Muscle of leg (tissue), 16 donors: Measurements from ENCODE around the gene PAX7. TPM values are rescaled to one million over a fixed set of nuclear protein-coding genes. Genes with fewer than 3 reads are reported as not detected.
"Not testable (repeated sequence)": the region's sequence is repeated elsewhere in the genome, so short reads cannot be mapped to it uniquely, and the experiment has no call there.

Experiments used
- DNase-seq: peaks from one replicate; pipeline ENCODE4 v3.0.0; 2013
- H3K27ac ChIP-seq: one replicate; pipeline ENCODE4 v1.5.1; 2013; ENCODE audit warnings: mild to moderate bottlenecking, low read length, control low read depth
- H3K27me3 ChIP-seq: one replicate; pipeline ENCODE4 v1.6.1; 2013; ENCODE audit warnings: low read length; ENCODE audit not compliant: control insufficient read depth, insufficient read depth
- H3K36me3 ChIP-seq: one replicate; pipeline ENCODE4 v1.6.1; 2013; ENCODE audit warnings: low read length; ENCODE audit not compliant: control insufficient read depth, insufficient read depth
- H3K4me1 ChIP-seq: one replicate; pipeline ENCODE4 v1.6.1; 2013; ENCODE audit warnings: low read length; ENCODE audit not compliant: control insufficient read depth, insufficient read depth
- H3K4me3 ChIP-seq: one replicate; pipeline ENCODE4 v1.5.1; 2013; ENCODE audit warnings: low read length, control low read depth
- H3K9me3 ChIP-seq: replicated peaks from 2 replicates; pipeline ENCODE4 v1.6.1; 2013; ENCODE audit warnings: low read depth, low read length; ENCODE audit not compliant: control insufficient read depth
- WGBS: methylation state at CpG from one replicate; pipeline ENCODE4 v1.1.5; 2013; ENCODE audit warnings: missing lambda C conversion rate; ENCODE audit not compliant: insufficient coverage; 5-methylcytosine and 5-hydroxymethylcytosine counted together
- long read RNA-seq, 11 donors: transcript quantifications; one replicate each; lab custom pipeline, GENCODE V29; 2026
- polyA plus RNA-seq, 8 donors: library from polyadenylated mRNA; unstranded; fragments of 120-200 nt; gene quantifications; one replicate each; pipeline versions ENCODE4 v1.2.1 to v1.2.3, GENCODE V29; 2013; ENCODE audit warnings: inconsistent platforms in 1 of 8, low replicate concordance in 1 of 8; ENCODE audit not compliant: insufficient read length in 8 of 8, insufficient read depth in 1 of 8
- total RNA-seq: library from RNA; stranded (reverse); fragments of 120-200 nt; gene quantifications from one replicate; pipeline ENCODE4 v1.2.4, GENCODE V29; 2013

Gene PAX7
- 34.0 TPM for total RNA-seq
- polyA plus RNA-seq, result 10 to 100 TPM; 42.4 to 60.2 (median 47.6) TPM
- long read RNA-seq, donor 1, partial matches to known transcripts, result 20 of 22 reads
- long read RNA-seq, donor 1, other reads (novel, unspliced or antisense), result 0 of 22 reads
- long read RNA-seq, donor 2, result 0 reads
- long read RNA-seq, donor 3, full-length matches to known transcripts, result 3 of 58 reads
- long read RNA-seq, donor 3, partial matches to known transcripts, result 55 of 58 reads
- long read RNA-seq, donor 3, other reads (novel, unspliced or antisense), result 0 of 58 reads
- long read RNA-seq, donor 4, result 0 reads
- long read RNA-seq, donor 5, full-length matches to known transcripts, result 7 of 79 reads
- long read RNA-seq, donor 5, partial matches to known transcripts, result 72 of 79 reads
- long read RNA-seq, donor 5, other reads (novel, unspliced or antisense), result 0 of 79 reads
- long read RNA-seq, donor 6, full-length matches to known transcripts, result 5 of 10 reads
- long read RNA-seq, donor 6, partial matches to known transcripts, result 0 of 10 reads
- long read RNA-seq, donor 6, other reads (novel, unspliced or antisense), result 5 of 10 reads
- long read RNA-seq, donor 7, partial matches to known transcripts, result 0 of 1 reads
- long read RNA-seq, donor 7, other reads (novel, unspliced or antisense), result 0 of 1 reads
- long read RNA-seq, donor 8, result 0 reads
- long read RNA-seq, donor 9, full-length matches to known transcripts, result 1 of 1 reads
- long read RNA-seq, donor 9, partial matches to known transcripts, result 0 of 1 reads
- long read RNA-seq, donor 9, other reads (novel, unspliced or antisense), result 0 of 1 reads
- long read RNA-seq, donor 10, partial matches to known transcripts, result 58 of 60 reads
- long read RNA-seq, donor 10, other reads (novel, unspliced or antisense), result 0 of 60 reads
- long read RNA-seq, donor 11, full-length matches to known transcripts, result 5 of 5 reads
- long read RNA-seq, donor 11, partial matches to known transcripts, result 0 of 5 reads
- long read RNA-seq, donor 11, other reads (novel, unspliced or antisense), result 0 of 5 reads

DNA sequence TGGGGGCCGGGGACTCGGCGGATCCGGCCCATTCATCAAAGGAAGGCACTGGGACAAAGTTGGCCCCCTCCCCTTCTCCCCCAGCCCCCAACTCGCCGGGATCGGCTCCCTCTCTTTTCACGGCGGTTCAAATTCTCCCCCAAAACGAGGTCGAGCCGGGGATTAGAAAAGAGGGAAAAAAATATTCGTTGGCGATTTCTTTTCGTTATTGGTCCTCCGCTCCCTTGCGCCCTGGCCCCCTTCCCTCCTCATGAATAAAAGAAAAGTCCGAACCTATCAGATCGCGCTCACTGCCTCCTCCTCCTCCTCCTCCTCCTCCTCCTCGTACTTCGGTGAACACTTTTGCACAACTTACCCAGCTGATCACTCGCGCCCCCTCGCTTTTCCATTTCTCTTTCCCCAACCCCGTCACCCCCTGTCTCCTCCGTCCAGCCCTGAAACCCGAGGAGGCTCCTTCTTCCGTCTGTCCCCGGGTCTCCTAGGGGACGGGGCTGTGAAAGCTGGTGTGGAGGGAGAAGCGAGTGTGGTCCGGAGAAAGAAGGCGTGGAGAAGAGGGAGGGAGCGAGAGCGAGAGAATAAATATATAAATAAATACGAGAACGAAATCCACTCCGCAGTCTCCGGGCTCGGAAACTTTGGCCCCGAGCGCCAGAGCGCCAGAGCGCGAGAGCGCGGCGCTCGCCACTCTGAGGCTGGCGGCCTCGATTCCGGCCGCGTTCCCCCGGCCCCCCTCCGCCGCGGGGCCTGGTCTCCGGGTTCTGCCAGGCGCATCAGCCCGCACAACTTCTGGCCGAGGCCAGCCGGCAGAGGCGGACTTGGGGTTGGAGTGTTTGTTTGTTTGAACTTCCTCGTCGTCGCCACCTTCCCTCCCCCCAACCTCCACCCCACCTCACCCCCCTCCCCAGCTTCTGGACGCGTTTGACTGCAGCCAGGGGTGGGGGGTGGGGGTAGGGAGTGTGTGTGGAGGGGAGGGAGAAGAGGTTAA, at the start of gene PAX7:
PAX7 (plus strand) TSS at position 336 of the 985 bp plus-strand sequence. CDS start 758 bp downstream, outside the sequence.
- WGBS, result 0% methylated on average over 20 of the region's 70 CpGs
- peak within 1 kb of the TSS; percentile 69 for H3K4me3 ChIP-seq
- H3K36me3 ChIP-seq, result peaks cover 13% of the 10 kb centered on the region
- H3K27ac ChIP-seq, result peak within 1 kb of the TSS; percentile 79
- peaks cover 89% of the 10 kb centered on the region for H3K27me3 ChIP-seq
- peaks cover 37% of the 10 kb centered on the region for H3K4me1 ChIP-seq
- DNase-seq, result peak; percentile 69
- no peaks in the 10 kb centered on the region for H3K9me3 ChIP-seq

DNA sequence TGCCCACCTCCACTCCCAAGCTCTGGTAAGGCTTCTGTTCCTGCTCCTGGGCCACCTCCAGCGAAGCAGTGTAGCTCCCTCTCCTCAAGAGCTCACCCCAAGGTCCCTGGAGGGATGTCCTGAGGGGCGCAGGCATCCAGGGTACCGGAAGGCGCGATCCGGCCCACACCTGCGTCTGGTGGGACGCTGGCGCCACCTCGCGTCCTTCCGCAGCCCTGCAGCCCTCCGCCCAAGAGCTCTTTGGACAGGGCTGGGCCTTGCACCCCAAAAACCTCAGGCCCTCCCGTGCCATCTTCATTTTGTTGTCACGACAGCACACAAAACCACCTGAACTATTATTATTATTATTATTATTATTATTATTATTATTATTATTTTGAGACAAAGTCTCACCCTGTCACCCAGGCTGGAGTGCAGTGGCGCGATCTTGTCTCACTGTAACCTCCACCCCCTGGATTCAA, 49.2 kb upstream of the PAX7 start:
- Histone ChIP-seq H3K4me1 (peaks cover 18% of the 10 kb centered on the region), H3K27me3 (peaks cover 3% of the 10 kb centered on the region), H3K36me3 (no peaks in the 10 kb centered on the region), H3K4me3 (no peak overlapping the region), H3K27ac (no peak overlapping the region), H3K9me3 (peaks cover 2% of the 10 kb centered on the region)
- WGBS, result 2% methylated on average over 11 of the region's 17 CpGs
- DNase-seq, result no peak

GRCh38 chr1:18582890-18583289, 47.8 kb upstream of the PAX7 start:
- Histone ChIP-seq H3K36me3 (no peaks in the 10 kb centered on the region), H3K9me3 (peaks cover 2% of the 10 kb centered on the region), H3K27me3 (peaks cover 7% of the 10 kb centered on the region), H3K27ac (no peak overlapping the region), H3K4me3 (no peak overlapping the region), H3K4me1 (peaks cover 18% of the 10 kb centered on the region)
- WGBS, result 77% methylated on average over 1 of the region's 5 CpGs
- no peak for DNase-seq

GRCh38 chr1:18583326-18583941, 47.2 kb upstream of the PAX7 start:
- WGBS, result 27% methylated on average over 5 of the region's 7 CpGs
- Histone ChIP-seq H3K4me1 (peaks cover 18% of the 10 kb centered on the region), H3K4me3 (no peak overlapping the region), H3K36me3 (no peaks in the 10 kb centered on the region), H3K27me3 (peaks cover 7% of the 10 kb centered on the region), H3K27ac (no peak overlapping the region), H3K9me3 (peaks cover 2% of the 10 kb centered on the region)
- DNase-seq, result peak; percentile 85

DNA sequence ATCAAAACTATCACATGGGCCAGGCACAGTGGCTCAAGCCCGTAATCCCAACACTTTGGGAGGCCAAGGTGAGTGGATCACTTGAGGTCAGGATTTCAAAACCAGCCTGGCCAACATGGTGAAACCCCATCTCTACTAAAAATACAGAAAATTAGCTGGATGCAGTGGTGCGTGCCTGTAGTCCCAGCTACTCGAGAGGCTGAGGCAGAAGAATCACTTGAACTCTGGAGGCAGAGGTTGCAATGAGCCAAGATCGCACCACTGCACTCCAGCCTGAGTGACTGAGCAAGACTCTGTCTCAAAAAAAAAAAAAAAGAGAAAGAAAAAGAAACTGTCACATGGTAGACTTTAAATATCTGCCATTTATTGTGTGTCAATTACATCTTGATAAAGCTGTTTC, 44.6 kb upstream of the PAX7 start:
- 100% methylated on average over 1 of the region's 4 CpGs for WGBS
- not testable (repeated sequence) for H3K9me3 ChIP-seq, H3K36me3 ChIP-seq, H3K4me3 ChIP-seq, H3K27me3 ChIP-seq, H3K27ac ChIP-seq, DNase-seq
- peaks cover 18% of the 10 kb centered on the region for H3K4me1 ChIP-seq

DNA sequence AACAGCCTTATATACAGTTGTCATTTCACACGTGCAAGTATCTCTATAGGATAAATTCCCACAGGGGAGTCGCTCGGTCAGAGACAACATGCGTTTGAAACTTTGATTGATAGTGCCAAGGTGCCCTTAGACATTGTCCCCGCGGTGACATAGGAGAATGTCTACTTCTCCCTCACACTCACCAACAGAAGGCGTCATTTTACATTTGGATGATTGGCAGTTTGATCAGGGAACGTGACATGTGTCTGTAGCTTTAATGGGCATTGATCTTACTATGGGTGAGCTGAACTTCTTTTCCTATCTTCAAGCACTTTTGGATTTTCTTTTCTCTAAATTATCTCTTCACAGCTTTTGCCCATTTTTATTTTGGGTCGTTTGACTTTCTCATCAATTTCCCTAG, 42.6 kb upstream of the PAX7 start:
- DNase-seq, result no peak
- H3K27me3 ChIP-seq, result peaks cover 7% of the 10 kb centered on the region
- no peak overlapping the region for H3K27ac ChIP-seq
- H3K36me3 ChIP-seq, result no peaks in the 10 kb centered on the region
- H3K4me1 ChIP-seq, result peaks cover 17% of the 10 kb centered on the region
- peaks cover 2% of the 10 kb centered on the region for H3K9me3 ChIP-seq
- H3K4me3 ChIP-seq, result no peak overlapping the region
- 20% methylated on average over 1 of the region's 9 CpGs for WGBS

GRCh38 chr1:18592368-18592767, 38.3 kb upstream of the PAX7 start:
- Histone ChIP-seq H3K27ac (no peak overlapping the region), H3K4me1 (no peaks in the 10 kb centered on the region), H3K9me3 (no peaks in the 10 kb centered on the region), H3K4me3 (no peak overlapping the region), H3K36me3 (no peaks in the 10 kb centered on the region), H3K27me3 (peaks cover 2% of the 10 kb centered on the region)
- no peak for DNase-seq
- WGBS, result 100% methylated on average over 1 of the region's 1 CpG

GRCh38 chr1:18597160-18598042, 33.2 kb upstream of the PAX7 start:
- H3K27ac ChIP-seq, result no peak overlapping the region
- no peak overlapping the region for H3K4me3 ChIP-seq
- H3K9me3 ChIP-seq, result no peaks in the 10 kb centered on the region
- peak; percentile 61 for DNase-seq
- WGBS, result 19% methylated on average over 8 of the region's 20 CpGs
- H3K27me3 ChIP-seq, result peaks cover 12% of the 10 kb centered on the region
- peaks cover 16% of the 10 kb centered on the region for H3K4me1 ChIP-seq
- no peaks in the 10 kb centered on the region for H3K36me3 ChIP-seq
